Measurements from ENCODE around the gene DEPDC5. TPM values are rescaled to one million over a fixed set of nuclear protein-coding genes. Genes with fewer than 3 reads are reported as not detected.

Gene DEPDC5
- total RNA-seq, 3 donors from 2014 or later (not counting 1 experiment from before 2014, with no cell fraction given), result 56.7 to 67.9 (median 62.6) TPM

DNA sequence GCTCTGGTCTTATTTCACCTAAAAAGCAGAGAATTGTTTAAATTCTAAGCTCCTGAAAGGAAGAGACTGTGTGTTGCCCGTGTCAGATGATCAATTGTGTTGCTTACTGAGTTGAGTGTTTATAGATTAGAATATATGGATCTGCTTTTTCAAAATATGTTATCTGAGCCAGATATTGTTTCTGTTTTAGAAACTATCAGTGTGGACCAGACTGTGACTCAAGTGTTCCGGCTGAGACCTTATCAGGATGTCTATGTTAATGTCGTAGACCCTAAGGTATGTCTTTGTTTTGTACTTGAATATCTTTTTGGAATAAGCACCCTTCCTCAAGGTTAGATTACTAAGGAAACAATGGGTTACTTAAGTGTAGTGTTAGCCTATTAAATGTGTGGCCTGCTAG lies 11.0 kb downstream of the DEPDC5 start:
- no peak for ATAC-seq
- 100% methylated on average over 3 of the region's 3 CpGs for WGBS (ENCODE audit: insufficient coverage)
- no peaks in the 10 kb centered on the region for H3K27me3 Mint-ChIP-seq (ENCODE audit: low read depth in 2 of 2)
- TF ChIP-seq, protein P1, sequence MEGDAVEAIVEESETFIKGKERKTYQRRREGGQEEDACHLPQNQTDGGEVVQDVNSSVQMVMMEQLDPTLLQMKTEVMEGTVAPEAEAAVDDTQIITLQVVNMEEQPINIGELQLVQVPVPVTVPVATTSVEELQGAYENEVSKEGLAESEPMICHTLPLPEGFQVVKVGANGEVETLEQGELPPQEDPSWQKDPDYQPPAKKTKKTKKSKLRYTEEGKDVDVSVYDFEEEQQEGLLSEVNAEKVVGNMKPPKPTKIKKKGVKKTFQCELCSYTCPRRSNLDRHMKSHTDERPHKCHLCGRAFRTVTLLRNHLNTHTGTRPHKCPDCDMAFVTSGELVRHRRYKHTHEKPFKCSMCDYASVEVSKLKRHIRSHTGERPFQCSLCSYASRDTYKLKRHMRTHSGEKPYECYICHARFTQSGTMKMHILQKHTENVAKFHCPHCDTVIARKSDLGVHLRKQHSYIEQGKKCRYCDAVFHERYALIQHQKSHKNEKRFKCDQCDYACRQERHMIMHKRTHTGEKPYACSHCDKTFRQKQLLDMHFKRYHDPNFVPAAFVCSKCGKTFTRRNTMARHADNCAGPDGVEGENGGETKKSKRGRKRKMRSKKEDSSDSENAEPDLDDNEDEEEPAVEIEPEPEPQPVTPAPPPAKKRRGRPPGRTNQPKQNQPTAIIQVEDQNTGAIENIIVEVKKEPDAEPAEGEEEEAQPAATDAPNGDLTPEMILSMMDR (IDR thresholded peaks at IDR 0.05), result no peak
- no peaks in the 10 kb centered on the region for H3K27me3 ChIP-seq (ENCODE audit: control insufficient read depth, insufficient read depth, low read length)
- H3K4me3 Mint-ChIP-seq, result no peak overlapping the region
- H3K27ac ChIP-seq (ENCODE audit: low read length), result no peak overlapping the region
- H3K4me1 Mint-ChIP-seq, result no peaks in the 10 kb centered on the region
- intact Hi-C loops (cut with micrococcal nuclease), result no loop called here
- peaks cover 49% of the 10 kb centered on the region for H3K36me3 ChIP-seq (ENCODE audit: control insufficient read depth, insufficient read depth, low read length)
- no peak overlapping the region for H3K4me3 ChIP-seq (ENCODE audit: low read length)
- H3K9me3 ChIP-seq (ENCODE audit: control insufficient read depth, insufficient read depth, low read length), result no peaks in the 10 kb centered on the region
- no peaks in the 10 kb centered on the region for H3K9me3 Mint-ChIP-seq
- H3K4me1 ChIP-seq (ENCODE audit: control insufficient read depth, insufficient read depth, low read length), result no peaks in the 10 kb centered on the region
- no peak for DNase-seq
- H3K36me3 Mint-ChIP-seq, result peaks cover 8% of the 10 kb centered on the region
- H3K27ac Mint-ChIP-seq, result peak overlapping the region in 1 of 2 donors; percentile 8

DNA sequence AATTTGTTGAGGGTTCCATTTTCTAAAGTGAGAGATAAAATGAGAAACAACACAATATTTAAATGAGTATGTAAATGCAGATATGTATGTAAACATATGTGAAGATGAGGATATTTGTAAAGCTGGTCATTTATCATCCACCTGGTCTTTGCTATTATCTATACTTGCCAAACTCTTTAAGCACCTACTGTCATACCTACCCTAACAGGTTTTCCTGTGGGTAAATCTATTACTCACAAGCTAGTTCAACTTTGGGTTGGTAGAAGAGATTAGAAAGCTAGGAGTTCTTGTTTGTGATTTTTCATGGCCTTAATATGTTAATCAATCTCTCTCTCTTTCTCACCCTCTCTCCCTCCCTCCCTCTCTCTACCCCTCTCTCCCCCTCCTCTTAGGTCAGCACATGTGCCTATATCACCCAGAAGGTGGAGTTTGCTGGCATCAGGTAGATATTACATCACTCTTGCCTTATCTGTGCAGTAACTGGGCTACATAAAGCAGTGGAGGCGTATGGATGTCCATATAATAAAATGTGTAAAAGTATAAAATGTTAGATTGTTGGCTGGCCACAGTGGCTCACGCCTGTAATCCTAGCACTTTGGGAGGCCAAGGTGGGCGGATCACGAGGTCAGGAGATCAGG lies 14.7 kb downstream of the DEPDC5 start:
- H3K4me3 ChIP-seq (ENCODE audit: low read length), result no peak overlapping the region
- H3K4me1 Mint-ChIP-seq, result no peaks in the 10 kb centered on the region
- H3K27me3 Mint-ChIP-seq (ENCODE audit: low read depth in 2 of 2), result no peaks in the 10 kb centered on the region
- peaks cover 8% of the 10 kb centered on the region for H3K36me3 Mint-ChIP-seq
- H3K27ac ChIP-seq (ENCODE audit: low read length), result no peak overlapping the region
- no peak for ATAC-seq
- 91% methylated on average over 4 of the region's 4 CpGs for WGBS (ENCODE audit: insufficient coverage)
- TF ChIP-seq, protein P1 (IDR thresholded peaks at IDR 0.05), result no peak
- no peaks in the 10 kb centered on the region for H3K9me3 Mint-ChIP-seq
- no peaks in the 10 kb centered on the region for H3K9me3 ChIP-seq (ENCODE audit: control insufficient read depth, insufficient read depth, low read length)
- H3K27ac Mint-ChIP-seq, result no peak overlapping the region
- H3K4me1 ChIP-seq (ENCODE audit: control insufficient read depth, insufficient read depth, low read length), result no peaks in the 10 kb centered on the region
- no peak overlapping the region for H3K4me3 Mint-ChIP-seq
- intact Hi-C loops (cut with micrococcal nuclease), result no loop called here
- no peaks in the 10 kb centered on the region for H3K27me3 ChIP-seq (ENCODE audit: control insufficient read depth, insufficient read depth, low read length)
- DNase-seq, result no peak
- H3K36me3 ChIP-seq (ENCODE audit: control insufficient read depth, insufficient read depth, low read length), result peaks cover 44% of the 10 kb centered on the region

DNA sequence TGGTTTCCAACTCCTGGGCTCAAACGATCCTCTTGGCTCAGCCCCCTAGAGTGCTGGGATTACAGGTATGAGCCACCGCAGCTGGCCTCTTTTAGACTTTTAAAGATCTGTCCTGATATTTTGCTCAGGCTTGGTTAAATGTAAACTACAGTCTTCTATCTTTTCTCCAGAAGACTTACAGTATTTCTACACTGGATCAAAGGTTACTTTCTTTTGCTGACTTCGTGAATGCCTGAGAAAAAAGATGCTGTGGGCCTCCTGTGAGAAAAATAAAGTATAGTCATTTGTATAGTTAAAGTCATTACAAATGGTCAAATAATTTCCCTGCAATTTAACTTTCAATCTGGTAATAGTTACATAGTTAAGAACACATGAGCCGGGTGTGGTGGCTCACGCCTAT lies 19.6 kb downstream of the DEPDC5 start:
- ATAC-seq, result no peak
- WGBS (ENCODE audit: insufficient coverage), result 94% methylated on average over 5 of the region's 5 CpGs
- H3K36me3 Mint-ChIP-seq, result no peaks in the 10 kb centered on the region
- H3K27me3 Mint-ChIP-seq (ENCODE audit: low read depth in 2 of 2), result no peaks in the 10 kb centered on the region
- no peak overlapping the region for H3K4me3 Mint-ChIP-seq
- TF ChIP-seq, protein P1 (IDR thresholded peaks at IDR 0.05), result no peak
- no peaks in the 10 kb centered on the region for H3K9me3 Mint-ChIP-seq
- no peaks in the 10 kb centered on the region for H3K4me1 Mint-ChIP-seq
- Histone ChIP-seq H3K27me3 (ENCODE audit: control insufficient read depth, insufficient read depth, low read length) (no peaks in the 10 kb centered on the region), H3K4me3 (ENCODE audit: low read length) (no peak overlapping the region), H3K36me3 (ENCODE audit: control insufficient read depth, insufficient read depth, low read length) (peaks cover 32% of the 10 kb centered on the region), H3K27ac (ENCODE audit: low read length) (no peak overlapping the region), H3K4me1 (ENCODE audit: control insufficient read depth, insufficient read depth, low read length) (no peaks in the 10 kb centered on the region), H3K9me3 (ENCODE audit: control insufficient read depth, insufficient read depth, low read length) (no peaks in the 10 kb centered on the region)
- H3K27ac Mint-ChIP-seq, result no peak overlapping the region
- intact Hi-C loops (cut with micrococcal nuclease), result no loop called here
- no peak for DNase-seq

DNA sequence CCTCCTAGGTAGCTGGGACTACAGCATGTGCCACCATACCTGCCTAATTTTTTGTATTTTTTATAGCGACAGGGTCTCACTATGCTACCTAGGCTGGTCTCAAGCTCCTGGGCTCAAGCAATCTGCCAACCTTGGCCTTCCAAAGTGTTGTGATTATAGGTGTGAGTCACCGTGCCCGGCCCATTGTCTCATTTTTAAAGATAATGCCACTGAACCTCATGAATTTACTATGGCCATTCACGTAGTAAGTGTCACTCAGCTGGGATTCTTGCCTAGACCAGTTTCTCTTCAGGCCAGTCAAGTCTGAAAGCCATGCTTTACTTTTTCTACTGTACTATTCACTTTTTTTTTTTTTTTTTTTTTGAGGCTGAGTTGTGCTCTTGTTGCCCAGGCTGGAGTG lies 22.4 kb downstream of the DEPDC5 start:
- Mint-ChIP-seq H3K4me3 (no peak overlapping the region), H3K36me3 (no peaks in the 10 kb centered on the region), H3K27ac (no peak overlapping the region), H3K9me3 (no peaks in the 10 kb centered on the region), H3K4me1 (no peaks in the 10 kb centered on the region), H3K27me3 (ENCODE audit: low read depth in 2 of 2) (no peaks in the 10 kb centered on the region)
- intact Hi-C loops (cut with micrococcal nuclease), result no loop called here
- ATAC-seq, result no peak
- 99% methylated on average over 4 of the region's 4 CpGs for WGBS (ENCODE audit: insufficient coverage)
- no peak overlapping the region for H3K27ac ChIP-seq (ENCODE audit: low read length)
- no peaks in the 10 kb centered on the region for H3K27me3 ChIP-seq (ENCODE audit: control insufficient read depth, insufficient read depth, low read length)
- TF ChIP-seq, protein P1 (IDR thresholded peaks at IDR 0.05), result no peak
- no peaks in the 10 kb centered on the region for H3K4me1 ChIP-seq (ENCODE audit: control insufficient read depth, insufficient read depth, low read length)
- no peak for DNase-seq
- no peak overlapping the region for H3K4me3 ChIP-seq (ENCODE audit: low read length)
- H3K36me3 ChIP-seq (ENCODE audit: control insufficient read depth, insufficient read depth, low read length), result peaks cover 44% of the 10 kb centered on the region
- H3K9me3 ChIP-seq (ENCODE audit: control insufficient read depth, insufficient read depth, low read length), result no peaks in the 10 kb centered on the region
